ENCODE measurements around the gene SLC47A2.

Gene SLC47A2

DNA sequence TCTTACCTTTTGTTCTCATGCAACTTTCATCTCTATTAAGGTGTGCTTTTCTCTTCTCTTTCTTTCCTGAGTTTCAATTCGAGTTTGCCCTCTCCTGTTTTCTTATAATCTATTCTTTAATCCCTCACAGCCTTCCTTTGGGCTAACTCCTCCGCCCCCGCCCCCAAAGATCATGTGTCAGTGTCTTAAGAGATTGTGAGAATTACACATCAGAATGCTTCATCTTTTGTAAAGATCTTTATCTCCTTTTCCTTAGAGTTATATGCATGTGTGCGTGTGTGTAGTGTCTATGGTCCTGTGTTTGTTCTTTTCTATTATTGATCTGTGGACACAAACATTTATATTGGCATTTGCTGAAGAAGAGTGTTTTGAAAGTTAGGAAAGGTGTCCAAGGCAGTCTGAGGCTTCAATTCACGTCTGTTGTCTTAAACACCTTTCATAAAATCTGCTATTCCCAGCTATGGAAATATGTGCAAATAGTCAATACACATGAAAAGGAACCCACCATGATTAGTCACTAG lies 74.0 kb downstream of the SLC47A2 start:
- no peak for DNase-seq

DNA sequence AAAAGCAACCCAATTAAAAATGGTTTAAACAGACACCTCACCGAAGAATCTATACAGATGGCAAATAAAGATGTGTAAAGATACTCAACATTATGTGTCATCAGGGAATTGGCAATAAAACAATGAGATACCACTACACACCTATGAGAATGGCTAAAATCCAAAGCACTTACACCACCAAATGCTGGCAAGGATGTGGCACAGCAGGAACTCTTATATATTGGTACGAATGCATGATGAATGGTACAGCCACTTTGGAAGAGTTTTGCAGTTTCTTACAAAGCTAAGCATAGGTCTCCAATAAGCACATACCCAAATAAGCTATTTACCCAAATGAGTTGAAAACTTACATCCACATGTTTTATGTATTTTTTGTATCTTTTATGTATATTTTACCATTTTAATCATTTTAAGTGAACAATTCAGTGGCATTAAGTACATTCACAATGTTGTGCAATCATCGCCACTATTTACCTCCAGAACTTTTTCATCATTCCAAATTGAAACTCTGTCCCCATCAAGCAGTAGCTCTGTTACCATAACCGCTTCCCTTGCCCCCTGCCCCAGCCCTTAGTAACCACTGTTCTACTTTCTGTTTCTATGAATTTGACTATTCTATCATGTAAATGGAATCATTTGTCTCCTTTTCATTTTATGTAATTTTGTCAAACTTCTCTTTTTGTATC lies 74.6 kb downstream of the SLC47A2 start:
- DNase-seq, result no peak

DNA sequence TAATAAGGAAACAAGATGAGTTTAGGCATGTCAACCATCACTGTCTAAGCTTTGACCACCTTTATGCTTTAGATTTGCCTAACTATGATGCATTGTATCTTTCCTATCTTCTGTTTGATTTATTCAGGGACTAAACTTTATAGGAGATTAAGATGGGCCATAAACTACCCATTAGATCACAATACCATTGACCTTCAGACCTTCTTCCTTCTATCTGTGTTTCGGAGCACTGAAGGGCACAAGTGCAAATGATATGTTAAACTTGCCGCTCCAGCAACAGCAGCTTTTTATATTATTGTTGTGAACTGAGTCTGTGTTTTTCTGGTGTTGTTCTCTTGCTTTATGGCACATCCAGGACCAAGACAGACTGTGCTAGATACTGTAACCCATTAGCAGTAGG lies 84.5 kb downstream of the SLC47A2 start:
- no peak for DNase-seq

DNA sequence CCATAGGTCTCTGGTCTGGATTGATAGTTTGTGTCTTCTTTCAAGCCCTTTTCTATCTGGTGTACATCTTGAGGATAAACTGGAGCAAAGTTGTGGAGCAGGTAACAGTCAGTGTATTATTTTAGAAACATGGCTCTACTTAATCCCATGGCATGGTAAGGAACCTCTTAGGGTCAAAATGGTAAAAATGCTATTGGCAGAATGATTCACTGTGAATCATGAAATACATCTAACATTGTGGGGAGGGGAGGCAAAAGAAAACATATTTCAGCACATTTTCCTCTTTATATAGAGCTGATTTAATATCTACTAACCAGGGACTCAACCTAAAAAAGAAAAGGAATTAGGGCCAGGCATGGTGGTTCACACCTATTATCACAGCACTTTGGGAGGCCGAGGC lies 85.7 kb downstream of the SLC47A2 start:
- DNase-seq, result no peak

DNA sequence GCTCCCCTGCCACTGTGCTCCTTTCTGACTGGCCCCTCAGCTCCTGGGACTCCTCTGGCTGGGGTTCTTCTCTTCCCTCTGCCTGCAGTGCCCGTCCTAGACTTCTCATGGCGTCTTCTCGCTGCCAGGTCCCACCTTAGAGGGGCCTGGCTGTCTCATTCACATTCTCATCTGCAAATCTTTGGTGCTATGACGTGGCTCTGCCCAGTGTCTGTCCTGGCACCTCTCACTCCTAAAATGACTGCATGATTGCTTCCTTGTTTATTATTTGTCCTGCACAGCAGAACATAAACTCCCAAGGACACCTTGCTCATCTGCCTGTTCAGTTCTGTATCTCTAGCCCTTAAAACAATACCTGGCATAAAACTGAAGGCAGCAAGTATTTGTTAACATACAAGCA lies 86.3 kb downstream of the SLC47A2 start:
- no peak for DNase-seq

DNA sequence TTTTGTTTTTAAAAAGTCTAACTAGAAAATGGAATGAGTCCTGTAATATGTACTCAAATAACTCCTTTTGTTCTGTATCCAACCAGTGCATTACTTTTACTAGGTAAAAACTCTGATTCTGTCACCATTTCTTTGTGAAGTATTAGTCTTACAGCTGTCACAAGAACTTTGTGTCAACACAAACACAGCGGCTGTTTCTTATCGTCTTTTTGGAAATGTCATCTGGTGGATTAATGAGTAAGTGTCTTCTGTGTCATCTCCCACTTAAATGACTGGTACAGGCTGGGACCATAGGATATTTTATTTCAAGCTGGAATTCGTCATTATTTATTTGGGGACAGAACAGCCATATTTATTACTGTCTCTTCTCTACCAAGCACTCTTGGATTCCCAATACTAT lies 86.9 kb downstream of the SLC47A2 start:
- DNase-seq, result no peak

All from SHP77 (cell line).